HG03571 (cell line): ENCODE results near the gene CFAP221.
"Not testable (repeated sequence)": the region's sequence is repeated elsewhere in the genome, so short reads cannot be mapped to it uniquely, and the experiment has no call there.

Experiments used
- ATAC-seq: cut with Tn5 transposase; IDR thresholded peaks from one replicate; pipeline ENCODE4 v1.9.1; 2021; ENCODE audit not compliant: unreplicated experiment

CFAP221 gene

DNA sequence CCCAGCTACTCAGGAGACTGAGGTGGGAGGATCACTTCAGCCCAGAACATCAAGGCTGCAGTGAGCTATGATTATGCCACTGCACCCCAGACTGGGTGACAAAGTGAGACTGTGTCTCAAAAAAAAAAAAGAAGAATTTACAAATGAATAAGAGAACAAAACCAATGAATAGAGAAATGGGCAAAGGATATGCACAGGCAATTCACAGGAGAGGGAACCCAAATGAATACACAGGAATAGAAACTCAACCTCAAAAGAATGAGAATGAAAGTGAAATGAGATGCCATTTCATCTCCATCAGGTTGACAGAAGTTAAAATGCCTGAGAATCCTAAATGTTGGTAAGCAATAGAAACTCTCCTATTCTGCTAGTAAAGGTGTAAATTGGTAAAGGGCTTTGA is 40.2 kb downstream of the CFAP221 start:
- ATAC-seq = no peak

DNA sequence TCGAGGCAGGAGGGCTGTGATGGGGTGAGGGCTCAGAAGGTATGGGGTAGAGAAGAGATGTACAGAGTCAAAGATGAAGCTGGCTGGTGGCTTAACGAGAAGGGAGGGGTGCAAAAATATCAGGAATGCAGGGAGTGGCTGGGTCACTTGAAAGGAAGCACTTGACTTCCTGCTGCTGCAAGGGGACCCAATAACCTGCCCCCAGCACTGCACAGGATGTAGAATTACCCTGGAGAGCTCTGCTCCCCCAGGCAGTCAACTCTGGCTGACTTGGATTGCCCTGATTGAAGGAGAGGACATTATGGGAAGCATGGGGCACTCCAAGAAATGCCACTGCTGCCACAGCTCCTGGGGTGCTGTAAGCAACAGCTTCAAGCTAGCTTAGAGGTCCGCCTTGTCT is 41.8 kb downstream of the CFAP221 start:
- no peak for ATAC-seq

DNA sequence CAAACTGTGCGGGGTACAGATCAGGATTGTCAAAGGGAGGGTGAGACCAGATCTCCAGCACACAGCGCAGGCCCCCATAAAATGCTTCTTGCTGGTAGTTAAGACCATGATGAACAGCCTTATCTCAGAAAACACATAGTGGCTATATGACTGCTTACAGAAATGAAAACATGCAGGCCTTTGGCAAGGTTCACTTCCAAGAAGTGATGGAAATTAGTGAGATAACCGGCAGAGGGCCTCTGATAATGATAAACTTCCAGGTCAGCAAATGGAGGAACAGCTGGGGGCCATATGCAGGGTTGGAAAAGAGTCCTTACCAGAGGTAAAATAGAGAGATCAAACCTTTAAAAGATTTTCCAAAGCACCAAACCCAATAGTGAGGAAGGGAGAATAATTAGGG is 46.6 kb downstream of the CFAP221 start:
- ATAC-seq = no peak

GRCh38 chr2:119591523-119591922 is 47.3 kb downstream of the CFAP221 start:
- no peak for ATAC-seq

DNA sequence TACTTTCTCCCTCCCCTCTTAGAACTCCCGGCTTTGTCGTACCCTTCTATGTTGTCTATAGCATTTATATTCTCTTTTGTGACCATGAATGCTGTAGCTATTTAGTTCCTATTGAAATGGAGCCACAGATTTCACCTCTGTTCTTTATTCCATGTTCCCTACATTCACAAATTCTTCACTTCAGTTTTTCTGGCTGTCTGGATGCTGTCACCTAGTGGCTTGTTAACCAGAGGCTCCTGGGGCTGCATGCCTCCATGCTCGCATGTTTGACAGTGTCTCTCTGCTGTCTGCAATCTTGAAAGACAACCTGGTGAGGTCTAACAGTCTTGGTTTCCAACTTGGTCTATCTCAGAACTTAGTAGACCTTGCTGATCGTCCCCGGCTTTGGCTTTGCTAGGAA is 48.2 kb downstream of the CFAP221 start:
- ATAC-seq = no peak

GRCh38 chr2:119596638-119597037 is 52.4 kb downstream of the CFAP221 start:
- no peak for ATAC-seq

- no peak for ATAC-seq
Measured at GRCh38 chr2:119598596-119599263, 54.5 kb downstream of the CFAP221 start.

GRCh38 chr2:119599384-119599783 is 55.1 kb downstream of the CFAP221 start:
- no peak for ATAC-seq

GRCh38 chr2:119605096-119605495 is 60.8 kb downstream of the CFAP221 start:
- no peak for ATAC-seq

- no peak for ATAC-seq
Measured at GRCh38 chr2:119606674-119607073, 62.4 kb downstream of the CFAP221 start.

DNA sequence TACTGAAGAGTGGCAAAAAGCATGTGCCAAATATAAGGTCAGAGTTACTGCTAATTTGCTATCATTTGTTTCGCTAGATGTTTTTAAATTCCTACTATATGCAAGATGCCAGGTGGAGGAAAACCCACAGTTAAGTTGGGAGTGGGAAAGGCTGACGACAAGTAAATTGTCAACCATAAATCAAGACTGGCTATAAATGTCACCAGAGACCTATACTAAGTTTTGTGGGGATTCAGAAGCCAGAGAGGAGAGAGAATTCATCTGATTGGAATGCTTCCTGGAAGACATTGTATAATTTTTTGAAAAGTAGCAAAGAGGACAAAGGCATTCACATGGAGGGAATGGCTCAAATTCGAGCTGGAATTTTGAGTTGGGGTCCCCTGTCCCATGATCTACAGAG is 64.3 kb downstream of the CFAP221 start:
- no peak for ATAC-seq

- no peak for ATAC-seq
Measured at GRCh38 chr2:119609337-119609736, 65.1 kb downstream of the CFAP221 start.

GRCh38 chr2:119614140-119614539 is 69.9 kb downstream of the CFAP221 start:
- not testable (repeated sequence) for ATAC-seq

DNA sequence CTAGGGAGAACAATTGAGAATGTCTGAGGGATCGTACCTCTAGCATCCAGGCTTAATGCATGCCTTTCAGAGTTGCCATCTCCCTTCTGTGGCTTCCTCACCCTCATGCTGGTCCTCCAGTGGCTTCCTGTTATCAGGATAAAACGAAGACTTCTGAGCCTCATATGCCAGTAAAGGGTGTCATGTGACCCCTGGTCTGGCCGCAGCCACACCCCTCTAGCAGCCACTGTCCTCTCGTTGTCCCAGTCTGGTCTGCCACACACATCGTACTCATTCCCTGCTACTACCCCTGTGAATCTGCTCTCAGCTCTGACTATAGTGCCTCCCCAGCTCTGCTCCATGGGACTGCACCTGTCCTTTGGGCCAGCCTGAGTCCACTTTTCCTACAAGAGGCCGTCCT is 72.2 kb downstream of the CFAP221 start:
- ATAC-seq = no peak

DNA sequence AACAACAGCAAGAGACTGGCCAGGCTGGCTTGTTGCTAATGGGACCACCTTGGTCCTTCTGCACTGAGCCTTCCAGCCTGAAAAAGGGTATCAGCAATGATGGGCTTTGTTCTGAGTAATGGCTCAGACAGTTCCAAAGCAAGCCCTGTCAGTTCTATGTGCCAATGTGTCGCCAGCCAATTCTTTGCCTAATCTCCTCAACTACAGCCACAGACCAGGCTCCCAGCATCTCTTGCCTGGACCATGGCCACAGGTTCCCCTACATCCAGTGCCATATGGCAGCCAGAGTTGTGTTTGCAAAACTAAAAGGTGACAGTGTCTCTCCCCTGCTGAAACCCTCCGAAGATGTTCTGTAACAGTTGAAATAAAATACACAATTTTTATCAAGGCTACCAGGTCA is 73.2 kb downstream of the CFAP221 start:
- no peak for ATAC-seq

- not testable (repeated sequence) for ATAC-seq
Measured at GRCh38 chr2:119618725-119619124, 74.5 kb downstream of the CFAP221 start.

DNA sequence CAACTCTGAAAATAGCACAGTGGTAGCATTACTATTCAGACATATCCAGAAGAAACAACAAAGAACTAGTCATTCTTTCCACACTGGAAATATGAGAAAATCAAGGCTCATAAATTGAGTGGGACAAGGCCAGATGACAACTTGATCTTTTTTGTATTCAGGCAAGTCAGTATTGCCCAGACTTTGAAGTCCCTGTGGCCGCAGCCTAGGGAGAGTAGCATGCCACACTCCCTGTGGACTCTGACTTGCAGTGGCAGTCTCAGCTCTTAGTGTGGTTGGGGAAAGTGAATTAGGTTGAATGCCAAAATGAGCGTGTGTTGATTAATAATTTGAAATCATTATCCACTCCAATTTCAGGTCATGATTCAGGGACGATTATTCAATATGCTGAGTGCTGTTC is 81.0 kb downstream of the CFAP221 start:
- ATAC-seq = no peak

DNA sequence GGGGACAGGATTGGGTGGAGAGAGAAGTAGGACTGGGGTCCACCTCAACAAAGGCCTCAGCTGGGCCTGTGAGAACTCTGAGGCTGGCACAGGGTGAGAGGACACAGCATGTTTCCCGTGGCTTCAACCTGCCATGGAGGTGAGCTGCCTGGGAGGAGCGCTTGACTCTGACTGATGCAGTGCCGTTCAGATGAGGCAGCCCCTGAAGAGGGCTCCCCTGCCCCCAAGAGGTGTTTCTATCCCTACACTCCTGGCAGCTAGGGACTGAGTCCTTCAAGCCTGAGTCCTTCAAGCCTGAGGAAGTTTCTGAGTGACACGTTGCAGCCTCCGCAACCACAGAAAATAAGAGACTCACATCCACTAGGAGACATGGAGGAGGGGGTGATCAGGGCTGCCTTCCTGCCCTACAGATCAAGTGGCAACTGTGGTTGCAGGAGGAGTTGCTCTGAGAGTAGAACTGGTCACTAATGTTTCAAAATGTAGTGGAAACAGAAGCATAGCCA is 85.1 kb downstream of the CFAP221 start:
- ATAC-seq = no peak

GRCh38 chr2:119630121-119630520 is 85.9 kb downstream of the CFAP221 start:
- no peak for ATAC-seq

GRCh38 chr2:119637371-119637770 is 93.1 kb downstream of the CFAP221 start:
- no peak for ATAC-seq

DNA sequence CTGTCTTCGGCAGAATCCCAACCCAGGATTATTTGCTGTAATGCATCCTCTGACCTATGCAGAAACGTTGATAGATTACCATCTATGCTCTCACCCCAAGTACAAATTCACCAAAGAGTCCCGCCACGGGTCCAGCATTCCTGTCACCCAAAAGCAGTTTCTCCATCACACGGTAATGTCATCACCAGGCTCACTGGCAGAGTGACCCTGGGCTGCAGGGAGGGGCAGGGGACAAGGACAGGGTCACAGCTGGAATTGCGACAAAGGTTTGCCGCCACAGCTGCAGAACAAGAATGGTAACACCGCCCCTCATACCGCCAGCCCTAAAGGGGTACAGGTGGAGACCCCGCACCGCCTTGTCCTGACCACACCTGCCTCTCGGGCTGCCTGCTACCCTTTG is 94.0 kb downstream of the CFAP221 start:
- ATAC-seq = no peak

DNA sequence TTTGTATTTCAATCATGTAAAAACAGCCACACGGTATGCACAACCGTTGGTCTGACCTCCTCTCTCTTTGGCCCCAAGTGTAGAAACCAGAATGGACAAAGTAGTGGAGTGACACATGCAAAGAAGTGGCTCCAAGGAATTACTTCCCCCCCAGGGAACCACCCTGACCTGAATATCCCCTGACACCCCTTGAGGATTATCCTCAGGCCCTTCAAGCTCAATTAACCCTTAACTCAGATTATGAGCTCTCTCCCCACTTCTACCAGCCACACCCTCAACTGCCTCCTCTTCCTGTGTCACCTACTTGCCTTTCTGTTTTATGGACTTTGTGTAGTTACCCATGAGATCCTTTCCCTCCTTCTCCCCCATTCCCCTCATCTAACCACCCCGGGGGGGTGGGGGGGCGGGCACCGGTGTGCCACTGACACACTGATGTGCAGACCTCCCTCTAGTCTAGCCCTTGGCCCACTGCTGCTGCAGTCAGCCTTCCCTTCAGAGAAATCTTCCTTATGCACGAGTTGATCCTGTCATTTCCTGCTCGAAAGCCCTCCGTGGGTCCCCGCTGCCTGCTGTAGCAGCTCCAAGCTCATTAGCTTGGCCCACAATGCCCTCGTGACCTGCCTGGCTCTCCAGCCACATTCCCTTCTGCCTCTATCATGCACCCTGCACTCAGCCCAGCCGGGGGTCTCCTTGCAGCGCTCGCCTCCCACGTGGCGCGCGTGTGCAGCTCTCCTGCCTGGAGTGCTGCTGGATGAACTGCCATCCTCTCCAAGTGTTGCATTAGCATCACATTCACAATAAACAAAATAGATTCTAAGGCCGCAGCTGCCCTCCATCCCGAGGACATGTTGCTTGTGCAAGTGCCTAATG is 94.7 kb downstream of the CFAP221 start:
- no peak for ATAC-seq
